ENCODE results near the gene PDLIM4.

PDLIM4 gene, protein sequence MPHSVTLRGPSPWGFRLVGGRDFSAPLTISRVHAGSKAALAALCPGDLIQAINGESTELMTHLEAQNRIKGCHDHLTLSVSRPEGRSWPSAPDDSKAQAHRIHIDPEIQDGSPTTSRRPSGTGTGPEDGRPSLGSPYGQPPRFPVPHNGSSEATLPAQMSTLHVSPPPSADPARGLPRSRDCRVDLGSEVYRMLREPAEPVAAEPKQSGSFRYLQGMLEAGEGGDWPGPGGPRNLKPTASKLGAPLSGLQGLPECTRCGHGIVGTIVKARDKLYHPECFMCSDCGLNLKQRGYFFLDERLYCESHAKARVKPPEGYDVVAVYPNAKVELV

GRCh38 chr5:132257131-132258101 lies at the start of gene PDLIM4:
Gene PDLIM4, plus strand, starts transcription at chr5:132257696. Its CDS starts 39 bp downstream, at chr5:132257735.
- FAIRE-seq, result no peak

DNA sequence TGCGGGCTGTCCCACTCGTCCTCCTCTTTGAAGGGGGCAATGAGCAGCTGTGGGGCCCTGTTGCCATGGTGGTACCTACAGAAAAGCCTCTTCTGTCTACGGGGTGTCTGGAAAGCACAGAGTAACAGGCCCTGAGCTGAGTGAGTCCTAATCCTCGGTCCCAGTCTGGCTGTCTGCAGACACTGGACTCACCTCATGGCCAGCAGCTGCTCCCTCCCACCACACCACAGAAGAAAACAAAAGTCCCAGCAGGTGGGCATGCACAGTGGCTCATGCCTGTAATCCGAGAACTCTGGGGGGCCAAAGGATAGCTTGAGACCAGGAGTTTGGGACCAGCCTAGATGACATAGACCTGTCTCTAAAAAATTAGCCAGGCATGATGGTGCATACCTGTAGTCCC lies 49.7 kb upstream of the PDLIM4 start:
- DNase-seq (ENCODE audit: insufficient read length, low spot score) (no peak), FAIRE-seq (no peak)

More at GRCh38 chr5:132257131-132258101, at the start of gene PDLIM4:
- DNase-seq (ENCODE audit: insufficient read length, low spot score), result no peak

GRCh38 chr5:132209131-132209530 lies 48.4 kb upstream of the PDLIM4 start:
- DNase-seq (ENCODE audit: insufficient read length, low spot score), result no peak
- FAIRE-seq, result no peak

DNA sequence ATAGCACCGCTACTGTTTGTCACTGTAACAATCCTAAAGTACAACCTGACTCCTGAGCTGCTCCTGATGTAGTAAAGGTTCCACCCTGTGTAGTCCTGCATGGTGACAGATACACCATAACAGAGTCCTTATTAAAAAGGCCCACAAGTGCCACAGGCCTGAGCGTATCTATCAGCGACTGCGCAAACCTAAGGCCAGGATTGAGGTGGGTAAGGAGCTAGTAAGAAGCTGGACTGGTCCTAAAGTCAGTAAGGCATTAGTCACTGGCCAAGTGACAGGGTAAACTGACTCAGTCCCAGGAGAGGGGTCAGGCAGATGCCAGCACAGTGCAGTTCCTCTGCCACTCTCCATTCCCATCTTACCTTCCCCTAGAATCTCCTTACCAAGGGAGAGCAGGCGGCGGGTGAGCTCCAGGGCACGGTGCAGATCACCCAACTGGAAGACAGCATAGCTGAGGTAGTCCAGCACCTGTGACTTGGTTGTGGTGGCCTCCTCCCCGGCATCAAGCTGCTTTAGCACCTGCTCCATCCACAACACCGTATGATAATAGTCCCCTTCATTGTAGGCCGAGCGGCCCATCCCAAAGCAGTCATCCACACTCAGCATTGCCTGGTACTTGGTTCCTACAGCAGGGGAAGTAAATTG lies 47.5 kb upstream of the PDLIM4 start:
- no peak for FAIRE-seq
- no peak for DNase-seq (ENCODE audit: insufficient read length, low spot score)

GRCh38 chr5:132210944-132211343 lies 46.6 kb upstream of the PDLIM4 start:
- no peak for DNase-seq (ENCODE audit: insufficient read length, low spot score)
- FAIRE-seq, result no peak

GRCh38 chr5:132211787-132212186 lies 45.7 kb upstream of the PDLIM4 start:
- DNase-seq (ENCODE audit: insufficient read length, low spot score) (no peak), FAIRE-seq (no peak)

DNA sequence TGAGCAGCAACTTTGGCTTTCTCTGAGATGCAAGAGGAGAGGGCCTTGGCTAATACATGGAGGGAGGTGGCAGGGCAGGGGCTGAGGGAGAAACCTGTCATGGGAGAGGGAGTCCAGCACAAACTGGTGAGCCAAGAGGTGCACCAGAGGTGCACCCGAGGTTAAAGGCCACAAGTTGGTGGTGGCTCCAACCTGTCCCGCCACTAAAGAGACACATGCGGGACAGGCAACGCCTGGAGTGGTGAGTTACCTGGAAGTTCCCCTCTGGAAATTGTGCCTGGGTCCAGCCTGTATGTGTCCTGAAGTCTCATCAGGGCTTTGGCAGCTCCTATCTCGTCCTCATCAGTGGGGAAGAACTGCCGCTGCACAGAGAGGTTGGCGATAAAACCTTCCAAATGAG lies 43.8 kb upstream of the PDLIM4 start:
- no peak for FAIRE-seq
- no peak for DNase-seq (ENCODE audit: insufficient read length, low spot score)

DNA sequence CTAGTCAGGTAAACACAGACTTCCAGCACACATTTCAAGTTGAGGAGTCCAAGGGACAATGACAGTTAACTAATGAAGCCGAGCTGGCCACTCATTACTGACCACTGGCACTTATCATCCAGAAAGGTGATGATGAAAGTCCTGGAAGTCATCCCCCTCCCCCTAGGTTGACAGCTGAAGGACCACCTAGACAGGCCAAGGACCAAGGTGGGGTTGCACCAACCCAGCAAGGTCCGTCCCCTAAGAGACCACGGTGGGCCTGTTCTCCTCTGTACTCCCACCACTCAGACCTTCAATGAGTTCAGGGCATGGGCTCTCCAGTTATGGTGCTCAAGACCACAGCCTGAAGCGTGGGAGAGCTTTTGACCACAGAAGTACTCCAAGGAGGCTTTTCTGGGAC lies 43.0 kb upstream of the PDLIM4 start:
- FAIRE-seq (no peak), DNase-seq (ENCODE audit: insufficient read length, low spot score) (no peak)

DNA sequence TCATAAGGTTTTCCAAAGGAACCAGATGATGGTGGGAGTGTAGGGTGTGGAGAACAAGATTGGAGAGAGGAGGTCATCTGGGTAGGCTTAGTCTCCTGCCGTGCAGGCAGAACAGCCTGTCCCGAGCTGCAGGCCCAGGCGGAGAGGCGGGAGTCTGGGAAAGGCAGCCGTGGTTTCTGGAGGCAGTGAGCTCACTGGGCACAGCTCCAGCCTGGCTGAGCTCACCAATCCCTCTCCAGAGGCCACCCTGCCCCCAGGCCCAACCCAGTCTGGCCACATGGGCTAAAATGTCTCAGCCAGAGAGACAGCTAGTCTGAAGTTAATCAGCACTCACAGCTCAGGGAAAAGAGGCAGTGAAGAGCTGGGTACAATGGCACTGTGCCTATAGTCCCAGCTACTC lies 42.2 kb upstream of the PDLIM4 start:
- no peak for FAIRE-seq
- DNase-seq (ENCODE audit: insufficient read length, low spot score), result no peak

DNA sequence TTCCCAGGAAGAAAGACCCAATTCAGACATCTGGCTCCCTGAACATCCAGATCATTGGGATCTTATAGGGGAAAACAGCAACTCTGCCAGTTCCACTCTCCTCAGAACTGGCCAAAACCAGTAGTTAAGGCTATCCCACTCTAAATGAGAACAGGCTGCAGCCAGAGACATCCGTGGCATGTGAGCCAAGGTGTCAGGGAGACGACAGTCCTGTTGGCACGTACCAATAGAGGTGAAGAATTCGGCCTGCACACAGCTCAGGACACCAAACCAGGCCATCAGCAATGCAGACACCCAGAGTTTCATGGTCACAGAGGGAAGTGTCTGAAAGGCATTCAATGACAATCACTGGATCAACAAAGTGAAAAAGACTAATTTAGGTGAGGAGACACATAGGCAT lies 39.2 kb upstream of the PDLIM4 start:
- FAIRE-seq (no peak), DNase-seq (ENCODE audit: insufficient read length, low spot score) (no peak)

DNA sequence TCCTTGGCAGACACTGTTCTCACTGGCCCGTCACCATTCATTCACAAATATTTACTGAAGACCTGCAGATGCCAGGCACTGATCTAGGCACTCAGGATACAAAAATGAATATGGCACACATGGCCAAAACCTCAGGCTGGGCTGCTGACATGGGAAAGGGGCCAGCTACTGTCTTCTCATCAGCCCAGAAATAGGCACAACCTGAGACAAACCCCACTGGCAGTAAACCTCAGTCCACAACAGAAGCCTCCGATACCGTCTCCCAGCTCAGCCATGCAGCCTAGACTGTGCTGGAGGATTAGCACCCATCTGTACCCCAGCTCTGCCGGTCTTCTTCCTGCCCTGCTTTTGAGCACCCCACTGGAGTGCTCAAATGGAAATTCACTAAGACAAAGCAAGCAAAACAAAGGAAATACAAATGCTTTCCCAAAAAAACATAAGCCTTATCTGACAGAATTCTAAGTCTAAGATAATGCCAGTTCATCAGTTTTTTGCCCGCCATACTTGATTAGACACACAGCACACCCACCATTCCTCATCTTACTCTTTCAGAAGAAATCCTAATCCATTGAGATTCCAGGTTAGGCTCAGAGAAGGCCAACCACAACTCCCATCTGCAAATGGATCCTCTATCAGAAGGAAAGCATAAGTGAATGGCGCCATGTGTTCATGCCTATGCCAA lies 38.1 kb upstream of the PDLIM4 start:
- no peak for DNase-seq (ENCODE audit: insufficient read length, low spot score)
- FAIRE-seq, result no peak

DNA sequence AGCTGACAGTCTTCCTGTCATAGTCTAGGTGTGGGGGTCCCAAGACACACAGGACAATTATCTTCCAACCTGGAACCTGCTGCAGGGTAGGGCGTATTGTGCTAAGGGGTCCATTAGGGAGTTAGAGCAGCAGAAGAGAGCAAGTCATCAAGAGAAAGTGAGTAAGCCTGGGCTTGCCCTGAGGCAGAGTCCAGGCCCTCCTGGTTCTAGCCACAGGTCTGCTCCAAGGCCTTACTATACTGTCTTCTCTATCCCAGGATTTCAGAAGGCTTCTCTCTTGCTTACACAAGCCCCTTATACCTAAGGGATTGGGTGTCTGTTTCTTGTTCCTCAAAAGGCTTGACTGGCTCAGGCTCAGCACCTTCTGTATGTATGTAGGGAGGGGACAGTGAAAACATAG lies 37.5 kb upstream of the PDLIM4 start:
- FAIRE-seq, result no peak
- DNase-seq (ENCODE audit: insufficient read length, low spot score), result no peak

DNA sequence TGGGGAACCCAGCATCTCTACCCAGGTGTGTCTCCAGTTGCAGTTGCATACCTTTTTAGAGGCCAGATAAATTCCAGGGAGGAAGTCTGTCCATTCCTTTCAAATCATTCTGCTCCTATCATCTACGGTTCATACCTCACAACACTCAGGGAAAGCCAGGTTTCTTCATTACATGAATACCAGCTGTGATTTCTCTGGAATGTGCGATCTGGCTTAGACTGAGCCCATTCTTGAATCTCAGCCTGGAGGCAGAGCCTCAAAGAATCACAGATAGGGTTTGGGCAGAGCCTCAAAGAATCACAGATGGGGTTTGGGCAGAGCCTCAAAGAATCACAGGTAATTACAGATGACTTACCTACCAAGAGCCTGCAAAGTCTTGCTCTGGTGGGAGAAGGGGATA lies 37.0 kb upstream of the PDLIM4 start:
- FAIRE-seq (no peak), DNase-seq (ENCODE audit: insufficient read length, low spot score) (no peak)

DNA sequence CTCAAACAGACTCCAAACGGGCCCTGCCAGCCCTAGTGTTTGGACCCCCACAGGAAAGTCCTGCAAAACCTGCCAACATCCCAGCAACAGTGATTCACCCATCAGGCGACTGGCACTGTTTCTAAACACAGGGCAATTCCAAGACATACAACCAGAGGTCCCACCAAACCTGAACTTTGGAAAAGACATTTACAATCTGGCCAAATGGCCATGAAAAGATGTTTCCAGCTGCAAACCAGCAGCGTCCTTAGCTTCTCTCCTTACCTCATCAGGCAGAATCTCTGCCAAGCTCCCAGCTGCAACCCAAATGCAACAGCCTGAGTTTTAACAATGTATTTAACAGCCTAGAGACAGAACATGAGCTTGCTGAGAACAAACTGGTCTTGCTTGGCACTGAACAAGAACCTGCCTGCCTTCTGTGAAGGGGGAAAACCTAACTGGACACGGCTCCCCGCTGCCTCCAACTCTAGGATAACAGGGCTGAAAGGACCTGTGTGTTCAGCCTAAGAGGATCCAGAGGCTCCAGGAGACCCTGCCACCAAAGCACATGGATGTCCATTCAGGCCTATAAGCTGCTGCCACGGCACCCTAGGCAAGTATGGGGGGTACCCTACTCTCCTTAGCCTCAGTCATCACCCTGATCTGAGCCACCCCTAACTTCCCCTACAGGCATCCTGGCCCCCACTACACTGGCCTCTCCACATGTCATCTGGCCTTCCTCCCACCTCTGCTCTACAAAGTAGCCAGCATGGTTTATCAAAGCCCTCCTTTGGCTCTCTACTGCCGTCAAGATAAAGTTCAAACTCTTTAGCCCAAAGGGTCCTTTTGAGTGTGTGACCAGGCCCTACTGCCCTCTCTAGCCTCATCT lies 35.5 kb upstream of the PDLIM4 start:
- FAIRE-seq (no peak), DNase-seq (ENCODE audit: insufficient read length, low spot score) (no peak)

DNA sequence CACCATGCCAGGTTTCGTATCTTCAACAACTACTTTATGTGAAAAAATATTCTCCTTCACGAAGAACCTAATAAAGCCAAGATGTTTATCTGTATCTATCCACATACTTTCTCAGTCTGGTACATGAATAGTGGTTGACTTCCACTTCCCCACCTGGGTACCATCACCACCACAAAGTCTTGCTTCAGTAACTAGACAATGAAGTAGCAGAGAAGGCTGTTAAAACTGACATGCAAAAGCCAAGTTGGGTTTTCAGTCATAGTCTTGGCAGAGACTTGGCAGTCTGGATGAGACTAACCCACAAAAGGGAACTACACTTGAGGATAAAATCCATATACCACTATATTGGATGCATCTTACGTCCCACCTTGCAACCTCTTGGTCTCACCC lies 34.9 kb upstream of the PDLIM4 start:
- FAIRE-seq (no peak), DNase-seq (ENCODE audit: insufficient read length, low spot score) (no peak)

DNA sequence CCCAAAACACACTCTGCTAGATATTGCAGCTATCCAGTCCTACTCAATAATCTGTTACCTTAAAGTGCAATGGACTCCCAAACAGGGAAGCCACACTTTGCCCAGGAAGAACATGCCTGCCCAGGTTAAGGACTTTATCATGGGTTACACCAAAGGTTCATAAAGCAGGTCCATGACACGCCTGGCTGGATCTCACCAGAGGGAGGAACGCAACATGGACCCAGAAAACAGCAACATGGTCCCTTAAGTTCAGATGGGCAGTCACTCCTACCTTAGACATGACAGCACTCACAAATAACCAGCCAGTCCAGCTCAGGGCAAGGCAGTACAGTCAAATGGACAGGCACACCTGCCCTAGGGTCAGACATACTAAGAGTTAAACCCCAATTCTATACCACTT lies 33.6 kb upstream of the PDLIM4 start:
- DNase-seq (ENCODE audit: insufficient read length, low spot score) (no peak), FAIRE-seq (no peak)

- FAIRE-seq, result no peak
- no peak for DNase-seq (ENCODE audit: insufficient read length, low spot score)
Observed at GRCh38 chr5:132224716-132225115, 32.8 kb upstream of the PDLIM4 start.

- FAIRE-seq, result no peak
- no peak for DNase-seq (ENCODE audit: insufficient read length, low spot score)
Observed at GRCh38 chr5:132225165-132226032, 32.1 kb upstream of the PDLIM4 start.
